Gastrocnemius medialis (tissue), 4 donors: ENCODE data around the gene RCOR3.

Experiments
- CTCF ChIP-seq, 5 experiments: fragments of 450-650 bp in 3 of 5; fragments of 200-600 bp in 2 of 5; sonication (generic) in 2 of 5; IDR thresholded peaks in 4 of 5; conservative IDR thresholded peaks in 1 of 5; 1 replicate in 4 of 5; 2 replicates in 1 of 5; pipeline ENCODE4 v1.5.1; 2016 to 2019; ENCODE audit warnings: antibody characterized with exemption in 5 of 5, mild to moderate bottlenecking in 3 of 5, moderate library complexity in 3 of 5
- POLR2A ChIP-seq, 2 donors: fragments of 450-650 bp; IDR thresholded peaks; one replicate each; pipeline ENCODE4 v1.6.1; 2017; ENCODE audit warnings: antibody characterized with exemption in 2 of 2, mild to moderate bottlenecking in 2 of 2, moderate library complexity in 2 of 2

DNA sequence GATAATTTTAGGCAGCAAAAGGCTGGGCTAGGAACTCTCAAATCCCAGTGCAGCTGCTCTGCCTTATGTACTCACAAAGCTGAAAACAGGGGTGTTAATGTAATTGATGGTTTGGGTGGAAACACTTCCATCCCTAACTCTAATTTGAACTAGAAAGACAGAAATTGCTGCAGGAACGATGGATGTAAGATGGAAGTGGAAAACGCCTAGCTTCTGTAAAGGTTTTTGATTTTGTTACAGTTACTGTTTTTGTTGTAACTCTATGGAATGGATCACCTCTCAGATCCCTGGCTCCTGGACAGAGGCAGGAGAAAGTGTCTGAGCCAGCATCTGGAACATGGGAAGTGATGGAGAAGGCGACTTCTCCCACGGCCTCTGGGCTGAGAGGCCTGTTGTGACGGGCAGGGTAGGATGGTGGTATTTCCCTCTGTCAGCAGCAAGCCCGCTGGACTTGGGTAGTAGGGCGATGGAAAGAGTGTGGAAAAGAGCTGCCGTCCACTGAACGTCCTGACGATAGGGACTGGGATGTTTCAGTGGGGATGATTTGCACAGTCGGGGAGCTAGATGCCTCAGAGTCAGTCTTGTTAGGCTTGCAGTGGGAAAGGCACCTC, 69.0 kb downstream of the RCOR3 start:
- no peak for TF ChIP-seq CTCF (IDR thresholded peaks at IDR 0.05 in 4 of 5, conservative IDR thresholded peaks at IDR 0.05 in 1 of 5)
- no peak for TF ChIP-seq POLR2A (IDR thresholded peaks at IDR 0.05)
